HG02840 (cell line): ENCODE measurements around the gene NFIA.
"Not testable (repeated sequence)": the region's sequence is repeated elsewhere in the genome, so short reads cannot be mapped to it uniquely, and the experiment has no call there.

Experiments
- ATAC-seq: cut with Tn5 transposase; IDR thresholded peaks from one replicate; pipeline ENCODE4 v1.9.1; 2021; ENCODE audit warnings: mild to moderate bottlenecking, moderate library complexity, moderate number of reproducible peaks; ENCODE audit not compliant: unreplicated experiment, low FRiP score

NFIA gene

GRCh38 chr1:61460191-61460590, 377.8 kb downstream of the NFIA start:
- no peak for ATAC-seq

DNA sequence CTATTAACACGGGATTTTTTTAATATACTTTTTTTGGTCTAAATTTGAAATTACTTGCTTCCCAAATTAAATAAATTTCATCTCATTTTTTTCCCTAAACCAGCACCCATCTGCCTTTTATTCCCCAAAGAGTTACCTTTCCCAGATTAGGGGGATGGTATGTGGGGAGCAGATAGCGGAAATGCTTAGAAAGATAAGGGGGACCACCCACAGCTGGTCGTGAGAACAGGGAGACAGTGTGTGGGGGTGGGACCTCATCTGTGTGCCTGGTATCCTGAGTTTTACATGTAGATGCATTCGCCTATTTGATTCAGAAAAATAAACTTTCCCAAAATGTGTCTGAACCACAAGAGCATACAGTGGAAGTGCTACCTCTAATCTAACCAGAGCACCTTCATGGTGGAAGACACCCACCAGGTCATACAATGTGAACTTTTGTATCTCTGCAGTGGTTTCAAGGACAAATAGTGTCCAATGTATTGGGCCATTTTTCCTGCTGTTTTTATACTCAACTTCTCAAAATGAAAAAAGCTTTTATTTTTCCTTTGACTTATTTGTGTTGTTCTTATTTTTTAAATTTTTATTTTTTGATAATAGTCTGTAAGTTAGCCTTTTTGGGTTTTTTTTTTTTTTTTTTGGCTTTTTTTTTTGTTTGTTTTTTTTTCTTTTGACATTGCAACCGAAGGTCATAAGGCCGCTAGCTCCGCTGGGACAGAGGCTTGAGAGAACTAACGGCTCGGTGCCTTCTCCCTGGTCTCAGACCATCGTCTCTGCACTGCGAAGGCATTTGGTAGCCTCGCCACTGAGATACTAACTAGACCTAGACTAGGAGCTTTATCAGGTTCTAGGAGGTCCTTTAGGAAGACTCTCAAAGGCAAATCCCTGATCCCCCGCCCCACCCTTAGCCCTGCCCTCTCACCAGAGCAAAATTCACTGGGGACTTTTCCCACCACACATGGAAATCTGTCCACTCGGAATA, 379.3 kb downstream of the NFIA start:
- ATAC-seq = no peak

- no peak for ATAC-seq
Measured at GRCh38 chr1:61462628-61463027, 380.3 kb downstream of the NFIA start.

GRCh38 chr1:61463220-61463619, 380.9 kb downstream of the NFIA start:
- ATAC-seq = no peak

DNA sequence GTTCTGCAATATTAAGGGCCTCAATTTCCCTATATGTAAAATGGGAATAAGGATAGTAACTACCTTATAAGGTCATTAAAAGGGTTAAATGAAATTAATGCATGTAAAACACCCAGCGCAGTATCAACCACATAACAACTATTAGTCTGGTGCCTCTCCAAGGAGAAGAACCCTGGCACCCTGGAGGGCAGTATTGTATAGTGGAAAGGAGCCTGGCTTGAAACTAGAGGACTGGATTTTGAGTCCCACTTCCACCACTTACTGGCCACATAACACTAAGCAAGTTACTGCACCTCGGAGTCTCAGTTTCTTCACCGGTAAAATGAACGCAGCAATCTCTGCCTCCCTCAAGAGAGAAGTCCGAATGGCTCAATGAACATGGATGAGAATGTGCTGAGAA, 385.5 kb downstream of the NFIA start:
- ATAC-seq = not testable (repeated sequence)

- no peak for ATAC-seq
Measured at GRCh38 chr1:61469365-61469764, 387.0 kb downstream of the NFIA start.

GRCh38 chr1:61472876-61473275, 390.5 kb downstream of the NFIA start:
- ATAC-seq = no peak

GRCh38 chr1:61474269-61474817, 392.0 kb downstream of the NFIA start:
- ATAC-seq = no peak

- ATAC-seq = no peak
Measured at GRCh38 chr1:61474963-61475362, 392.6 kb downstream of the NFIA start.

- no peak for ATAC-seq
Measured at GRCh38 chr1:61477301-61477700, 394.9 kb downstream of the NFIA start.

DNA sequence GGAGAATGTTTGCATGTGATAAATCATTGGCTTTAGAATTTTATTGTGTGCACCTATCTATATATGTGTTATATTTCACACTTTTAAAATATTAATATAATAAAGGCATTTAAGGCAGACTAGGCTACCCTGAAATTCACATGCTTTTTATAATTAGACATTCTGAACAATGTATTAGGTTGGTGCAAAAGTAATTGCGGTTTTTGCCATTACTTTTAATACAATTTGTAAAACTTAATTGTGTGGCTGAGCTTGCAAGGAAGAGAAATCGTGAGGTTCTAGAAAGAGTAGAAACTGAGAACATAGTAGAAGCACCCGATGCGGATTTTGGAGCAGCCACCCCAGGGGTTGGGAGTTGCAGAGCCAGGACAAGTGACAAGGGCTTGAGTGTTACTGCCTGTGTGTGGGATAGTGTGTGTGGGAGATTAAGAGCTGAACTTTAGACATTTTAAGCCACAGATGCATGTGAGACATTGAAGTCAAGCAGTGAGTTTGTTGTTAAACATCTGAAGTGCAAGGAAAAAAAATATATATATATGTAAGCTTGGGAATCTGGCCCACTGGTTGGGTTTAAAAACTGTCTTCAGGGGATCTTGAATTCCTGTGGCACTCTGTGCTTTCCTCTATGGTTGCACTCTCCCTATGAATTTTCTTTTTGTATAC, 398.0 kb downstream of the NFIA start:
- ATAC-seq = no peak

DNA sequence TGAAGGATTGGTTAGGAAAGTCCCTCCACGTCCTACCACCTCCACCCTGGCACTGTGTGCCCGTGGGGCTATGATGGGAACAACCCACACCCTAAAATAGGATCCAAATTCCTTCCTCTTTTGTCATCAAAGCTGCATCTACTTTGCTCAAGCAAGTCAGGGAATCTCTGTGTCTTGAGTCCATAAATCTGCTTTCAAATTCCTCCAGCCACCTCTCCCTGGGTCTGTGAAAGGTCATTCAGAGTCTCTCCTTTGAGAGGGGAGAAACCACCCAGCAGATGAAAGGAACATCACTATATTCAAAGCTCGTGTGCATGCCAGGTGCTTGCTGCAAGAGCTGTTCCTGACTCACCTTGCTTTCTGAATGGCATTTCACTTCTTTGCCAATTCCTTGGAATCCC, 399.0 kb downstream of the NFIA start:
- no peak for ATAC-seq

DNA sequence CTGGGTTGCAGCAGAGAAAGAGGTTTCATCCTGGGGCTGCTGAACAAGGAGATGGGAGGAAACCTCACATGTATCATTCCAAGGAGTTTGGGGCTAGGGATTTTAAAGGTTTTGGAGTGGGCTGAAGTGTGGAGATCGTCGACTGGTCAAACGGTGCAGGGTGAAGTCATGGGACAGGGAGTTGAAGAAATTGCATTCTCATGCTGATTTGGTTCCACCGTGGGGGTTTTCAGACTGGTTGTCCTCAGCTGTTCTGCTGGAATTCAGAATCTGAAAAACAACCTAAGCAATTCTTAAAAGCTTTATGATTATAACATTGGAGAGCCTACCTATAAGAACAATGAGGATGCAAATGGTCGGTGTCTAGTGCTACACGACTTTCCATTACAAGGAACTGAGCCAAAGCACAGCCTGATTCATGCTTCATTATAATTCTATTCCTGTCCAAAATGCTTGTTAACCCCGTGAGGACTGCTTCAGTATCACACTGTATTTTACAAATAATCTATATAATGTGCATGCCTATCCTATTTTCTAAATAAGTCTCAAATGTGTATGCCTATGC, 399.9 kb downstream of the NFIA start:
- no peak for ATAC-seq

DNA sequence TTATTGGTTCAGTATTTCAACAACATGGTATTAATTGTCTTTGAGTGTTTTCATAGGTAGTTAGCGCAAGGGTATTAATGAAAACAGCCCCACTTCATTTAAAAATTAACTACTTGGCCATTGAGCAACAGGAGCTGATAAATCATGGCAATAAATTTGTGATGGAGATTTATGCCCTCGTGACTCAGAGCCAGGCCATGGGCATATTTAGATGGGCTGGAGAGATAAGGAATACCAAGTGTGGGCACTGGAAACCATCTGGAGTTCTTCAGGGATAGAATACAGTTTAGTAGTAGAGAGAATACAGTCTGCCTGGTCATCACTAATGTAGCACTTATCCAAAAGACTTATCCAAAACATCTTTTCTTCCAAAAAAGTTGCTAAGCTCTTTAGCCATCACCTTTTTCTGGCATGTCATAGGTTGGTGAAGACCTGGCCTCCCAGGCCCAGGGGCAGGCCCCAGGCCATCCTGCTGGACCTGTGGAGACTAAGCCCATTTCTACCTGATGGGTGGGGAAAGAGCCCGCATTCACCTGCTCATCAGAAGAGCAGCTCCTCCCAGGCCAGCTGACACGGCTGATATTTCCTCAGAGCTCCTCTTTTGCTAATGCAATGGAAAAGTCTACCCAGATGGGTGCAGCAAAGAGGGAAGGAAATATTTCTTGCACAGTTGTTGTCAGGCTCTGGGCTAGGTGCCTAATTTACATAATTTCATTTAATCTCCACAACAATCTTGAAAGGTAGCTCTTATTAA, 404.6 kb downstream of the NFIA start:
- ATAC-seq = no peak

DNA sequence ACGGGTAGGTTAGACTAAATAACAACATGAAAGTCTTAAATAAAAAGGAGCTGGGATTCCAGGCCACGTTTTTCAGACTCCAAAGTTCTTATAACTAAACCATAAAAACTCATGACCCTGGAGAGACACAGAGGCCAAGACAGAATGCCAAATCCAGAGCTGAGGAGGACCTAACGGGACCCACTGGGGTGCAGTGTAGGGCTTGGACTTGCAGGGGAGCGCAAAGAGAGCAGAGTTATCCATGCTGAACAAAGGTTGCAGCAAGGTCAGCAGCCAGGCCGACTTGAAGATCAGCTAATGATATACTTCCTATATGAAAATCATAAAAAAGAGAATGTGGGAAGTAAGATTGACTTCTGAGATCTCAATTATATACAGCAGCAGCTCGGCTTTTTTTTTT, 405.4 kb downstream of the NFIA start:
- no peak for ATAC-seq

- no peak for ATAC-seq
Measured at GRCh38 chr1:61490924-61491323, 408.6 kb downstream of the NFIA start.

DNA sequence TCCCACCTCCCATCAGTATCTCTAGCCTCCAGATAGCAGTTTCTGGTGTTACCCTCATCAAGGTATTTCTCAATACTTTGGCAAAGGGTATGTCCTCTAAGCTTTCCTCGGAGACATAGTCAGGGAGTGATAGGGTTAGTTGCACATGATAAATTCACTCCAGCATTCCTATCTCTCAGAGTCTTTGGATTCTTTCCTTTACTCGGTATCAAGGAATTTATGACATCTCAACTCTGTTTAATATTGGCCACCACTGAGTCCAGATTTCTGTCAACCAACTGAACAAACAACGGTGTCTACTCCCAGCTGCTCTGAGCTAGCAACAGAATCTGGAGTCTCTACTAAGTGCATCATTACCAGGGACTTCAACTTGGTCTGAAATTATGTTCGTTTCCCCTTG, 409.1 kb downstream of the NFIA start:
- no peak for ATAC-seq

DNA sequence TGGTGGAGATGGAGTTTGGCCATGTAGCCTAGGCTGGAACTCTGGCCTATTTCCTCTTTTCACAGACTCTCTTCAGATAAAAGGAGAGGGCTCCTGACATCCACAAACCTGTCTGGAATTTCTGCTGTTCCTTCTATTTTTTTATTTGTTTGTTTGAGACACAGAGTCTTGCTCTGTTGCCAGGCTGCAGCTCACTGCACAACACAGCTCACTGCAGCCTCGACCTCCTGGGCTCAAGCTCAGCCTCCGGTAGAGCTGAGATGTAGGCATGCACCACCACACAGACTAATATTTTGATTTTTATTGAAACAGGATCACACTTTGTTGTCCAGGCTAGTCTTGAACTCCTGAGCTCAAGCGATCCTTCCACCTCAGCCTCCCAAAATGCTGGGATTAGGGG, 411.6 kb downstream of the NFIA start:
- no peak for ATAC-seq

- no peak for ATAC-seq
Measured at GRCh38 chr1:61496501-61496900, 414.1 kb downstream of the NFIA start.

GRCh38 chr1:61497013-61497412, 414.7 kb downstream of the NFIA start:
- ATAC-seq = no peak
